HFFc6 (cell line): Measurements from ENCODE around the gene FUNDC1. TPM values are rescaled to one million over a fixed set of nuclear protein-coding genes. Genes with fewer than 3 reads are reported as not detected.

ENCODE experiments used
- DNase-seq: peaks from one replicate; pipeline ENCODE4 v3.0.0-alpha.2; 2018
- H3K27ac Mint-ChIP-seq: 2 replicates; pipeline ENCODE4 v1.8.0; 2020; ENCODE audit warnings: mild to moderate bottlenecking, mixed read lengths
- H3K27me3 Mint-ChIP-seq: 2 replicates; pipeline ENCODE4 v1.8.0; 2021; ENCODE audit warnings: mild to moderate bottlenecking, moderate library complexity, mixed read lengths; ENCODE audit not compliant: insufficient read depth
- H3K36me3 Mint-ChIP-seq: 2 replicates; pipeline ENCODE4 v1.8.0; 2021; ENCODE audit warnings: low read depth, mixed read lengths
- H3K4me1 Mint-ChIP-seq: 2 replicates; pipeline ENCODE4 v1.8.0; 2020; ENCODE audit warnings: low read depth, mixed read lengths
- H3K4me3 Mint-ChIP-seq: 2 replicates; pipeline ENCODE4 v1.8.0; 2020; ENCODE audit warnings: mild to moderate bottlenecking, moderate library complexity, mixed read lengths
- H3K9me3 Mint-ChIP-seq: 2 replicates; pipeline ENCODE4 v1.8.0; 2020; ENCODE audit warnings: mild to moderate bottlenecking, mixed read lengths
- long read RNA-seq: library from polyadenylated mRNA; unstranded; transcript quantifications from one replicate; pipeline ENCODE4 v2.0.0, GENCODE V29; 2019
- total RNA-seq, 6 experiments: library from RNA; stranded (reverse); fragmentation: NEBNext Ultra II Directional; extraction: Animal tissue kit (Norgen Biotek cat#: 25700); gene quantifications; 2 replicates in 1 of 6; 3 replicates in 5 of 6; pipeline ENCODE4 v1.2.3, GENCODE V29; 2021
- TF ChIP-seq, protein P1 (sequence below): fragments of 200-600 bp; sonication (generic); IDR thresholded peaks from 2 replicates; pipeline ENCODE4 v1.5.0; 2021; ENCODE audit warnings: antibody characterized with exemption, mild to moderate bottlenecking

Gene FUNDC1, protein sequence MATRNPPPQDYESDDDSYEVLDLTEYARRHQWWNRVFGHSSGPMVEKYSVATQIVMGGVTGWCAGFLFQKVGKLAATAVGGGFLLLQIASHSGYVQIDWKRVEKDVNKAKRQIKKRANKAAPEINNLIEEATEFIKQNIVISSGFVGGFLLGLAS
- total RNA-seq, result 10 to 100 TPM; 14.3 to 17.8 (median 16.9) TPM
- long read RNA-seq, transcript FUNDC1-201 (5 exons, 1,196 nt), result major isoform, 8 of 10 reads
- long read RNA-seq, partial matches to known transcripts, result 1 of 10 reads
- long read RNA-seq, other reads (novel, unspliced or antisense), result 1 of 10 reads

DNA sequence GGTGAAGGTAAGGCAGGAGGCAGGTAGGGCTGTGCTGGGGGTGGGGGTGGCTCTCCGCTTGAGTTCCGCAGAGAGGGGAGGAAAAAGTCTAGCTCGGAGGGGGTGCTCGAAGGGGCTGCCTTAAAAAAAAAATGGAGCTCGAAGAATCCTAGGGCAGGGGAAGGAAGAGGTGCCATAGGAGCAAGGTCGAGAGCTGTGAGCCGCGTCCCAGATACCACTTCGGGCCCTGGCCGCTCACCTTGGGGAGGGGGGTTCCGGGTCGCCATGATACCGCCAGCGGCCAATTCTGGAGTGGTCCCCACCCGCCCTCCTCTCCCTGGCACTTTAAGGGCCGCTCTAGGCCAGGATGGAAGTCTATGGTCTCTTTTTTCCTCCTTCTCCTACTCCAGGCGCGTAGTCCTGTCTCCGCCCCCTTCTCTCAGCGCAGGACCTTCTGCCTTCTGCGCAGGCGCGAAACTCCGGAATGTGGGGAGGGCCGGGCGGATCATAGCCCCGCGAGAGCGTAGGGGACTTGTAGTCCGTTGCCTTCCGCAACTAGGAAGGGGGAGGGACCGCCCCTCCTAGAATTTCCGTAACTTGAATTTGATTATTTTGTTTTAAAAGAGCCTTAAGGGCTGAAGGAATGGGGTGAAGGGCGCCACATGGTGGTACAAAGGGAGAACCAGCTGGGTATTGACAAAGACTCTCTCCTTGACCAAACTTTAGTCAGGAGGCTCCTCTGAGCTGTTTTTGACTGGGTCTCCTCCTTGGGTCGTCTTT is at the start of gene FUNDC1:
TSS of gene FUNDC1 (minus strand) at position 293 of the 759 bp plus-strand sequence. CDS start at position 266, 27 bp downstream.
- Mint-ChIP-seq H3K36me3 (no peaks in the 10 kb centered on the region; the same call in 1 of the 2 replicates), H3K4me1 (peaks cover 17% of the 10 kb centered on the region), H3K4me3 (peak within 1 kb of the TSS; percentile 93), H3K27me3 (no peaks in the 10 kb centered on the region; the same call in 1 of the 2 replicates), H3K27ac (peak within 1 kb of the TSS; percentile 92), H3K9me3 (no peaks in the 10 kb centered on the region)
- DNase-seq, result peak; percentile 89
- TF ChIP-seq, protein P1, sequence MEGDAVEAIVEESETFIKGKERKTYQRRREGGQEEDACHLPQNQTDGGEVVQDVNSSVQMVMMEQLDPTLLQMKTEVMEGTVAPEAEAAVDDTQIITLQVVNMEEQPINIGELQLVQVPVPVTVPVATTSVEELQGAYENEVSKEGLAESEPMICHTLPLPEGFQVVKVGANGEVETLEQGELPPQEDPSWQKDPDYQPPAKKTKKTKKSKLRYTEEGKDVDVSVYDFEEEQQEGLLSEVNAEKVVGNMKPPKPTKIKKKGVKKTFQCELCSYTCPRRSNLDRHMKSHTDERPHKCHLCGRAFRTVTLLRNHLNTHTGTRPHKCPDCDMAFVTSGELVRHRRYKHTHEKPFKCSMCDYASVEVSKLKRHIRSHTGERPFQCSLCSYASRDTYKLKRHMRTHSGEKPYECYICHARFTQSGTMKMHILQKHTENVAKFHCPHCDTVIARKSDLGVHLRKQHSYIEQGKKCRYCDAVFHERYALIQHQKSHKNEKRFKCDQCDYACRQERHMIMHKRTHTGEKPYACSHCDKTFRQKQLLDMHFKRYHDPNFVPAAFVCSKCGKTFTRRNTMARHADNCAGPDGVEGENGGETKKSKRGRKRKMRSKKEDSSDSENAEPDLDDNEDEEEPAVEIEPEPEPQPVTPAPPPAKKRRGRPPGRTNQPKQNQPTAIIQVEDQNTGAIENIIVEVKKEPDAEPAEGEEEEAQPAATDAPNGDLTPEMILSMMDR, result peak; percentile 65

DNA sequence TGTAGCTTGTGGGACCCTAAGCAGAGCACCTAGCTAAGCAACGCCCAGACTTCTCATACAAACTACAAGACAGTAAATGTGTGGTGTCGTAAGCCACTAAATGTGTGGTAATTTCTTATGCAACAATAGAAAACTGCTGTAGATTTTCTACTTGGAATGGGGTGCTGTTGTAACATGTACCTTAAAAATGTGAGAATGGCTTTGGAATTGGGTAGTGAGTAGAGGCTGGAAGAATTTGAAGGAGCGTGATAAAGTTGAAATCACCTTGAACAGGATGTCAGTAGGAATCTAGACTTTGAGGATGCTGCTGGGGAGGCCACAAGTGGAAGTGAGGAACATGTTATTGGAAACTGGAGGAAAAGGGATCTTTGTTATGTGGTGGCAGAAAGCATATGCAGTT is 43.2 kb upstream of the FUNDC1 start:
- no peaks in the 10 kb centered on the region for H3K9me3 Mint-ChIP-seq
- no peak overlapping the region for H3K4me3 Mint-ChIP-seq
- no peaks in the 10 kb centered on the region for H3K36me3 Mint-ChIP-seq
- TF ChIP-seq, protein P1, result no peak
- no peak overlapping the region for H3K27ac Mint-ChIP-seq
- H3K27me3 Mint-ChIP-seq, result peaks cover 2% of the 10 kb centered on the region; the same call in 1 of the 2 replicates
- DNase-seq, result no peak
- H3K4me1 Mint-ChIP-seq, result no peaks in the 10 kb centered on the region

DNA sequence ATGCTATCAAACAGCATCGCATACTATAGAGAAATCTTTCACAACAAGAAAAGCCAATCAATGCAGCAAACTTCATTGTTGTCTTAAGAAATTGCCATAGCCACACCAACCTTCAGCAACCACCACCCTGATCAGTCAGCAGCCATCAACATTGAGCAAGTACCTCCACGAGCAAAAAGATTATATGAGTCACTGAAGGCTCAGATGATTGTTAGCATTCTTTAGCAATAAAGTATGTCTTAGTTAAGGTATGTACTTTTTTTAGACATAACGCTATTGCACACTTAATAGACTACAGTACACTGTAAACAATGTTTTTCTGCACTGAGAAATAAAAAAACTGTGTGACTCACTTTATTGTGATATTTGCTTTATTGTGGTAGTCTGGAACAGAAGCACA is 37.8 kb upstream of the FUNDC1 start:
- Mint-ChIP-seq H3K27ac (no peak overlapping the region), H3K4me1 (0 out of 2 replicates have a peak, but pooled peaks cover 5% of the 10 kb centered on the region), H3K36me3 (no peaks in the 10 kb centered on the region), H3K9me3 (no peaks in the 10 kb centered on the region), H3K4me3 (no peak overlapping the region), H3K27me3 (peaks cover 1% of the 10 kb centered on the region; the same call in 1 of the 2 replicates)
- DNase-seq, result peak; percentile 65
- TF ChIP-seq, protein P1, result no peak

DNA sequence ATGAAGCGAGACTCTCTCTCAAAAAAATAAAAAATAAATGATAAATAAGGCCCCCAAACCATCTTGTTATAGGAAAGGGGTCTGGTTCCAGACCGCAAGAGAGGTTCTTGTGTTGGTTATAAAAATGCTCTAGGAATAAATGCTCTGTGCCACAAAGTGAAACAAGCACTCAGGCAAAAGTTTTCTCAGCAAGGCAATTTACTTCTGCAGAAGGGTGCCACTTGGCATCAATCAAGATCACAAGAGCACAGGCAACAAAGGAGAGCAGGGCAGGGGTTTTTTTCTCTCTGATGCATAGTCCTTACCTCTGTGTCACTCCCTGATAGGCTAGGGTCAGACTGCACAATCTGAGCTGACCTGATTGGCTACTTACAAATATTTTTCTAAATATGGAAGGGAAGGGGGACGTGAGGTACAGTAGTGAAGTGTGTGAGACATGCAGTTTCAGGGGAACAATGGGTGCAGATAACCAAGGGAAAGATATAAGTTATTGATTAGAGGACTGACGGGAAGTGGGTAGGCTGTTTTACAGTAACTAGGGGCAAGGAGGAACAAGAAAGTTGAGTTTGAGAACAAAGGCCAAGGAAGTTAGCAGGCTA is 29.8 kb upstream of the FUNDC1 start:
- peaks cover 5% of the 10 kb centered on the region; the same call in 1 of the 2 replicates for H3K36me3 Mint-ChIP-seq
- no peak overlapping the region for H3K27ac Mint-ChIP-seq
- DNase-seq, result no peak
- H3K27me3 Mint-ChIP-seq, result peaks cover 2% of the 10 kb centered on the region
- H3K9me3 Mint-ChIP-seq, result peaks cover 14% of the 10 kb centered on the region
- TF ChIP-seq, protein P1, result no peak
- H3K4me3 Mint-ChIP-seq, result no peak overlapping the region
- no peaks in the 10 kb centered on the region for H3K4me1 Mint-ChIP-seq

DNA sequence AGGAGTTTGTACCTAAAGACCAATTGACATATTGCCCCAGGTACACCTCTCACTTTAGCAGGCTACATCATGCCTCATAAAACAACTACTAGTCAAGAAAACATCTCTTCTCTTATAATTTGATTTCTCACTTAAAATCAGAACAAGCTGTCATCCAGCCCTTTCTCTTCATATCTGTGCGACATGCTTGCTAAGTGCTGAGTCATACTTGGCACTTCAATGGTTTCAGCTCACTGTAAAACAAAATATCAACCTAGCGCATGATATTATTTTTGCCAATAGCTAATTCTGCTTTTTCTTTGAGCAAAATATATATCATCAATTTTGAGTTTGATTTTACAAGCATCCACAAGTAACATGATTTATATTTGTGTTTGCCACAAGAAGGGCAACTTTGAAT is 27.9 kb upstream of the FUNDC1 start:
- H3K4me1 Mint-ChIP-seq, result no peaks in the 10 kb centered on the region
- TF ChIP-seq, protein P1, result no peak
- no peak overlapping the region for H3K4me3 Mint-ChIP-seq
- H3K27ac Mint-ChIP-seq, result no peak overlapping the region
- DNase-seq, result no peak
- H3K36me3 Mint-ChIP-seq, result peaks cover 5% of the 10 kb centered on the region; the same call in 1 of the 2 replicates
- H3K27me3 Mint-ChIP-seq, result peaks cover 2% of the 10 kb centered on the region
- peaks cover 14% of the 10 kb centered on the region for H3K9me3 Mint-ChIP-seq
